Smooth muscle cell (in vitro differentiated cells): ENCODE data around the gene ABCG5. TPM values are rescaled to one million over a fixed set of nuclear protein-coding genes. Genes with fewer than 3 reads are reported as not detected.

Experiments
- DNase-seq: peaks from one replicate; lab custom pipeline; 2025; ENCODE audit not compliant: unreplicated experiment; lab: John Stamatoyannopoulos, UW
- H2AFZ ChIP-seq: fragments of 200-600 bp; sonication (generic); 2 replicates; pipeline ENCODE4 v1.6.0; 2016; ENCODE audit warnings: antibody characterized with exemption, low read depth, mild to moderate bottlenecking
- H3F3A ChIP-seq: fragments of 200-600 bp; sonication (generic); 2 replicates; pipeline ENCODE4 v1.6.0; 2017; ENCODE audit warnings: antibody characterized with exemption, low read depth
- H3K27ac ChIP-seq: fragments of 200-600 bp; sonication (generic); 2 replicates; pipeline ENCODE4 v1.5.1; 2016; ENCODE audit warnings: low read depth, mild to moderate bottlenecking
- H3K27me3 ChIP-seq: fragments of 200-600 bp; sonication (generic); 2 replicates; pipeline ENCODE4 v1.6.1; 2016; ENCODE audit warnings: low read depth, mild to moderate bottlenecking
- H3K36me3 ChIP-seq: fragments of 200-600 bp; sonication (generic); 2 replicates; pipeline ENCODE4 v1.5.1; 2016; ENCODE audit warnings: low read depth
- H3K4me1 ChIP-seq: fragments of 200-600 bp; sonication (generic); 2 replicates; pipeline ENCODE4 v1.5.1; 2016; ENCODE audit warnings: low read depth
- H3K4me2 ChIP-seq: fragments of 200-600 bp; sonication (generic); 2 replicates; pipeline ENCODE4 v1.6.0; 2016; ENCODE audit warnings: mild to moderate bottlenecking
- H3K4me3 ChIP-seq: fragments of 200-600 bp; sonication (generic); 2 replicates; pipeline ENCODE4 v1.5.1; 2016; ENCODE audit warnings: mild to moderate bottlenecking
- H3K79me2 ChIP-seq: fragments of 200-600 bp; sonication (generic); 2 replicates; pipeline ENCODE4 v1.6.0; 2016; ENCODE audit warnings: low read depth, mild to moderate bottlenecking
- H3K9ac ChIP-seq: fragments of 200-600 bp; sonication (generic); 2 replicates; pipeline ENCODE4 v1.6.0; 2016; ENCODE audit warnings: low read depth
- H3K9me3 ChIP-seq: fragments of 200-600 bp; sonication (generic); replicated peaks from 2 replicates; pipeline ENCODE4 v1.5.1; 2016; ENCODE audit warnings: low read depth
- H4K20me1 ChIP-seq: fragments of 200-600 bp; sonication (generic); 2 replicates; pipeline ENCODE4 v1.6.0; 2016; ENCODE audit warnings: low read depth
- CTCF ChIP-seq: fragments of 200-600 bp; sonication (generic); IDR thresholded peaks from 2 replicates; pipeline ENCODE4 v1.5.1; 2017; ENCODE audit warnings: borderline replicate concordance, mild to moderate bottlenecking, antibody characterized with exemption; ENCODE audit not compliant: insufficient read depth, poor library complexity, severe bottlenecking
- WGBS: methylation state at CpG from one replicate; pipeline ENCODE4 v1.1.7; 2016; ENCODE audit warnings: low lambda C conversion rate; 5-methylcytosine and 5-hydroxymethylcytosine counted together
- polyA plus RNA-seq: library from polyadenylated mRNA; unstranded; fragments of >200 nt; fragmentation: Nextera tagmentation; extraction: Ambion mirVana; gene quantifications from 2 replicates; pipeline ENCODE4 v1.2.1, GENCODE V29; 2016
- total RNA-seq: library from RNA; depleted of rRNA; stranded (reverse); fragments of >200 nt; gene quantifications from 2 replicates; pipeline ENCODE4 v1.2.3, GENCODE V29; 2014

ABCG5 gene
- total and polyA plus RNA-seq, 2 experiments from 2014 or later: not detected

GRCh38 chr2:43839776-43840564 lies 1.3 kb upstream of the ABCG5 start:
- no peaks in the 10 kb centered on the region for H3K36me3 ChIP-seq
- no peaks in the 10 kb centered on the region for H4K20me1 ChIP-seq
- no peak overlapping the region for H3K4me3 ChIP-seq
- no peaks in the 10 kb centered on the region for H3K79me2 ChIP-seq
- WGBS: 88% methylated on average over 14 of the region's 14 CpGs
- no peak overlapping the region for H3K27ac ChIP-seq
- no peaks in the 10 kb centered on the region for H3K27me3 ChIP-seq
- H3K9me3 ChIP-seq: no peaks in the 10 kb centered on the region
- no peak overlapping the region for H3K4me2 ChIP-seq
- no peak overlapping the region for H2AFZ ChIP-seq
- no peak for DNase-seq
- no peak overlapping the region for H3K9ac ChIP-seq
- no peaks in the 10 kb centered on the region for H3F3A ChIP-seq
- no peaks in the 10 kb centered on the region for H3K4me1 ChIP-seq
- no peak for TF ChIP-seq CTCF

GRCh38 chr2:43837831-43838559 lies 644 bp downstream of the ABCG5 start:
- H3K79me2 ChIP-seq: no peaks in the 10 kb centered on the region

GRCh38 chr2:43837033-43837432 lies 1.6 kb downstream of the ABCG5 start:
- Histone ChIP-seq H3K36me3 (no peaks in the 10 kb centered on the region), H3K4me1 (no peaks in the 10 kb centered on the region), H3F3A (no peaks in the 10 kb centered on the region), H3K27me3 (peaks cover 2% of the 10 kb centered on the region), H3K4me3 (no peak overlapping the region), H3K9ac (no peak overlapping the region), H4K20me1 (no peaks in the 10 kb centered on the region), H3K9me3 (no peaks in the 10 kb centered on the region), H3K4me2 (no peak overlapping the region), H3K27ac (no peak overlapping the region), H3K79me2 (no peaks in the 10 kb centered on the region), H2AFZ (no peak overlapping the region)
- DNase-seq: no peak
- TF ChIP-seq CTCF: no peak
- 87% methylated on average over 4 of the region's 4 CpGs for WGBS

More at GRCh38 chr2:43837831-43838559, 644 bp downstream of the ABCG5 start:
- no peak overlapping the region for H3K27ac ChIP-seq
- H3K9me3 ChIP-seq: no peaks in the 10 kb centered on the region
- no peaks in the 10 kb centered on the region for H3F3A ChIP-seq
- no peak overlapping the region for H2AFZ ChIP-seq
- H3K4me2 ChIP-seq: no peak overlapping the region
- 93% methylated on average over 21 of the region's 21 CpGs for WGBS
- H3K4me1 ChIP-seq: no peaks in the 10 kb centered on the region
- no peak overlapping the region for H3K9ac ChIP-seq
- TF ChIP-seq CTCF: no peak
- DNase-seq: no peak
- no peak overlapping the region for H3K4me3 ChIP-seq
- no peaks in the 10 kb centered on the region for H3K27me3 ChIP-seq
- no peaks in the 10 kb centered on the region for H3K36me3 ChIP-seq
- no peaks in the 10 kb centered on the region for H4K20me1 ChIP-seq
